Lower lobe of right lung (tissue), 2 donors: ENCODE results near the gene SP1. TPM values are rescaled to one million over a fixed set of nuclear protein-coding genes. Genes with fewer than 3 reads are reported as not detected.
"Not testable (repeated sequence)": the region's sequence is repeated elsewhere in the genome, so short reads cannot be mapped to it uniquely, and the experiment has no call there.

Source experiments
- ATAC-seq, 2 donors: fragments of 200-7000 bp; cut with Tn5 transposase; one replicate each; pipeline ENCODE4 v1.9.1; 2020 to 2022; ENCODE audit warnings: mild to moderate bottlenecking in 2 of 2, moderate library complexity in 2 of 2
- DNase-seq: peaks from one replicate; pipeline ENCODE4 v3.0.0-alpha.2; 2020
- H3K27ac ChIP-seq: fragments of 200-600 bp; one replicate; pipeline ENCODE4 v1.8.0; 2022
- H3K27me3 ChIP-seq: fragments of 200-600 bp; one replicate; pipeline ENCODE4 v1.8.0; 2022; ENCODE audit warnings: low read depth
- H3K36me3 ChIP-seq: fragments of 200-600 bp; one replicate; pipeline ENCODE4 v1.8.0; 2022; ENCODE audit warnings: mild to moderate bottlenecking
- H3K4me1 ChIP-seq: fragments of 200-600 bp; one replicate; pipeline ENCODE4 v1.8.0; 2022
- H3K4me3 ChIP-seq: fragments of 200-600 bp; one replicate; pipeline ENCODE4 v1.8.0; 2022; ENCODE audit warnings: mild to moderate bottlenecking
- H3K9me3 ChIP-seq: fragments of 200-600 bp; one replicate; pipeline ENCODE4 v1.8.0; 2022
- intact Hi-C: fragments of 100-400 bp; cut with DNase I; formaldehyde crosslinking; loops from one replicate; pipeline ENCODE4 v1.11.0; 2022
- total RNA-seq: library from RNA; stranded (reverse); fragmentation: NEBNext Ultra II Directional; extraction: Animal tissue kit (Norgen Biotek cat#: 25700); gene quantifications from one replicate; pipeline ENCODE4 v1.2.1, GENCODE V29; 2021
- TF ChIP-seq, protein P1 (sequence below): fragments of 200-600 bp; IDR thresholded peaks from one replicate; pipeline ENCODE4 v1.8.0; 2022; ENCODE audit warnings: antibody characterized with exemption, mild to moderate bottlenecking
- donor health status: DM: no; HTN: yes; CAD: no; lungs with severe emphysema.

Gene SP1
- total RNA-seq, 1 donor from 2014 or later, result 91.1 TPM

DNA sequence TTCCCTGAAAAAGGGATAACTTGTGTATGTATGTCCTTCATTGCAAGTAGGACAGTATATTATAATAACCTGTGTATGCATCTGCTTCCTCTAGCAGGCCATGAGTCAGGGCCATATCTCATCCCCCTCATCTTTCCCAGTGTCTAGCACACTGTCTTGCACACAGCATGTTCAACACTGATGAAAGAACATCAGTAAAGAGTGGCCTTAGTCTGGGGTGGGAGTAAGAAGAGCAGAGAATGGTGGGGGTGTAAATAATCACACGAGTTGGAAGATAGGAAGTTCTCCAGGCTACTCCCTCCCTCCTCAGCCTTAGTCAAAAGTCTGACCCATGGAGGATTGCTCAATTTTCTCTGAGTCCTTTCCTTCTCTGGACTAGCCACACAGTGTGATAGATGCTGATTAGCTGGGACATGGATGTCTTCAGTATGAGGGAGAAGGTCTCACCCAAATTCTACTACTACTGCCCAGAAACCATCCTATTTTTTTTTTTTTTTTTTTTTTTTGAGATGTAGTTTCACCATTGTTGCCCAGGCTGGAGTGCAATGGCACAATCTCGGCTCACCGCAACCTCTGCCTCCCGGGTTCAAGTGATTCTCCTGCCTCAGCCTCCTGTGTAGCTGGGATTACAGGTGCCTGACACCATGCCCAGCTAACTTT, 14.6 kb upstream of the SP1 start:
- Histone ChIP-seq H3K36me3 (no peaks in the 10 kb centered on the region), H3K27ac (peak overlapping the region; percentile 76), H3K4me3 (no peak overlapping the region), H3K4me1 (peaks cover 40% of the 10 kb centered on the region), H3K9me3 (no peaks in the 10 kb centered on the region), H3K27me3 (no peaks in the 10 kb centered on the region)
- no peak for DNase-seq
- intact Hi-C loops, result no loop called here
- TF ChIP-seq, protein P1, sequence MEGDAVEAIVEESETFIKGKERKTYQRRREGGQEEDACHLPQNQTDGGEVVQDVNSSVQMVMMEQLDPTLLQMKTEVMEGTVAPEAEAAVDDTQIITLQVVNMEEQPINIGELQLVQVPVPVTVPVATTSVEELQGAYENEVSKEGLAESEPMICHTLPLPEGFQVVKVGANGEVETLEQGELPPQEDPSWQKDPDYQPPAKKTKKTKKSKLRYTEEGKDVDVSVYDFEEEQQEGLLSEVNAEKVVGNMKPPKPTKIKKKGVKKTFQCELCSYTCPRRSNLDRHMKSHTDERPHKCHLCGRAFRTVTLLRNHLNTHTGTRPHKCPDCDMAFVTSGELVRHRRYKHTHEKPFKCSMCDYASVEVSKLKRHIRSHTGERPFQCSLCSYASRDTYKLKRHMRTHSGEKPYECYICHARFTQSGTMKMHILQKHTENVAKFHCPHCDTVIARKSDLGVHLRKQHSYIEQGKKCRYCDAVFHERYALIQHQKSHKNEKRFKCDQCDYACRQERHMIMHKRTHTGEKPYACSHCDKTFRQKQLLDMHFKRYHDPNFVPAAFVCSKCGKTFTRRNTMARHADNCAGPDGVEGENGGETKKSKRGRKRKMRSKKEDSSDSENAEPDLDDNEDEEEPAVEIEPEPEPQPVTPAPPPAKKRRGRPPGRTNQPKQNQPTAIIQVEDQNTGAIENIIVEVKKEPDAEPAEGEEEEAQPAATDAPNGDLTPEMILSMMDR, result no peak
- peak; percentile 68 to 80 for ATAC-seq

DNA sequence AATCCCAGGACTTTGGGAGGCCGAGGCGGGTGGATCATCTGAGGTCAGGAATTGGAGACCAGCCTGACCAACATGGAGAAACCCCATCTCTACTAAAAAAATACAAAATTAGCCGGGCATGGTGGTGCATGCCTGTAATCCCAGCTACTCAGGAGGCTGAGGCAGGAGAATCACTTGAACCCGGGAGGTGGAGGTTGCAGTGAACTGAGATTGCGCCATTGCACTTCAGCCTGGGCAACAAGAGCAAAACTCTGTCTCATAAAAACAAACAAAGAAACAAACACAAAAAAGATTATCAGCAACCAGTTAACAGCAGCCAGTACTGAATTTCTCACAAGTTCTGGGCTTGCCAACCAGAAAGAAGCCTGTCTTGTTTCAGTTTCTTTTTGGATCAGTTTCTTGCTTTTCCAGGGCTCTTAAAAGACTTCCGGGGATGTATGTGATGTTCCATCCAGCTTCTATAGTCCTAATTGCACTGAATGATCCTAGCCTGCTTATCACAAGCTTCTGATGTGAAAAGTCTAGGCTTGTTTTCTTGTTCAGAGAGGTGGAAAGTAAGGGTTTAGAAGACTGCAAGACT, 6.3 kb upstream of the SP1 start:
- peak overlapping the region; percentile 69 for H3K27ac ChIP-seq
- H3K9me3 ChIP-seq, H3K27me3 ChIP-seq, ATAC-seq, H3K36me3 ChIP-seq, H3K4me3 ChIP-seq, intact Hi-C loops: not testable (repeated sequence)
- peak; percentile 22 for DNase-seq
- H3K4me1 ChIP-seq, result peaks cover 45% of the 10 kb centered on the region

DNA sequence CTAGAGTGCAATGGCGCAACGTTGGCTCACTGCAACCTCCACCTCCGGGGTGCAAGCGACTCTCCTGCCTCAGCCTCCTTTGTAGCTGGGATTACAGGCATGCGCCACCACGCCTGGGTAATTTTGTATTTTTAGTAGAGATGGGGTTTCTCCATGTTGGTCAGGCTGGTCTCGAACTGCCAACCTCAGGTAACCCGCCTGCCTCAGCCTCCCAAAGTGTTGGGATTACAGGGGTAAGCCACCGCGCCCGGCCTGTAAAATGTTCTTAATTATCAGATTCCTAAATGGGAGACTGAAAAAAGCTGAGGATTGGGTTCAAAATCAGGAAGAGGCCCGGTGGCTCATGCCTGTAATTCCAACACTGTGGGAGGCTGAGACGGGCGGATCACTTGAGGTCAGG, 5.7 kb upstream of the SP1 start:
- H3K27me3 ChIP-seq, H3K4me3 ChIP-seq, intact Hi-C loops, ATAC-seq, H3K9me3 ChIP-seq, H3K36me3 ChIP-seq: not testable (repeated sequence)
- DNase-seq, result peak; percentile 24
- peak overlapping the region; percentile 69 for H3K27ac ChIP-seq
- H3K4me1 ChIP-seq, result peaks cover 46% of the 10 kb centered on the region

DNA sequence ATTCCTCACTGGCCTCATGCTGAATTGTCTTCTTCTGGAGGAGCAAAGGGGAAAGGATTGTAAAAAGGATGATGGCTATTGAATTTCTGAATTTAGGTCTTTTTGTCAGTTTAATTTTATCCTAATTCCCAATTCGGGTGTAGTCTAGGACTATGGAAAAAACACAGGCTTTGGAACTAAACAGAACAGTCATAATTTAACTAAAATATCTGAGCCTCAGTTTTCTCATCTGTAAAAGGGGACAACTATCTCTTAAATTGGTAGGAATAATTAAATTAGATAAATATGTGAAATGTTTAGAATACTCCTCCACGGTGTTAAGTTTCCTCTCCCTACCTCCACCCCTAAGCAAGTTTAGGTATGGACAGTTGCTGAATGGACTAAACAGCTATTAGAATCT, 3.2 kb upstream of the SP1 start:
- Histone ChIP-seq H3K36me3 (peaks cover 7% of the 10 kb centered on the region), H3K4me3 (no peak overlapping the region), H3K9me3 (no peaks in the 10 kb centered on the region), H3K4me1 (peaks cover 38% of the 10 kb centered on the region), H3K27ac (no peak overlapping the region), H3K27me3 (no peaks in the 10 kb centered on the region)
- ATAC-seq, result no peak
- TF ChIP-seq, protein P1, result no peak
- intact Hi-C loops, result no loop called here
- no peak for DNase-seq

DNA sequence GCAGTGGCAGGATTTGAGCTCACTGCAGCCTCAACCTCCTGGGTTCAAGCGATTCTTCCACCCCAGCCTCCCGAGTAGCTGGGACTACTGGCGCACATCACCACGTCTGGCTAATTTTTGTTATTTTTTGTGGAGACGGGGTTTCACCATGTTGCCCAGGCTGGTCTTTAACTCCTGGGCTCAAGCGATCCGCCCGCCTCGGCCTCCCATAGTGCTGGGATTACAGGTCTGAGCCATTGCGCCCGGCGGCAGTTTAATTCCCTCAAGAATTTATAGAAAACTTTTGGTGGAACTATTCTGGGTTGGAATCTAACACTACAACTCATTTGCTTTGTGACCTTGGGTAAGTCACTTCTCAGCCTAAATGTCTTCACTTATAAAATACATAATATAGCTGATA, 1.8 kb upstream of the SP1 start:
- peak; percentile 38 for DNase-seq
- H3K27ac ChIP-seq, result peak overlapping the region; percentile 96
- TF ChIP-seq, protein P1, result no peak
- intact Hi-C loops, result no loop called here
- no peaks in the 10 kb centered on the region for H3K9me3 ChIP-seq
- peaks cover 41% of the 10 kb centered on the region for H3K4me1 ChIP-seq
- no peak overlapping the region for H3K4me3 ChIP-seq
- H3K27me3 ChIP-seq, result no peaks in the 10 kb centered on the region
- ATAC-seq, result no peak
- peaks cover 22% of the 10 kb centered on the region for H3K36me3 ChIP-seq

DNA sequence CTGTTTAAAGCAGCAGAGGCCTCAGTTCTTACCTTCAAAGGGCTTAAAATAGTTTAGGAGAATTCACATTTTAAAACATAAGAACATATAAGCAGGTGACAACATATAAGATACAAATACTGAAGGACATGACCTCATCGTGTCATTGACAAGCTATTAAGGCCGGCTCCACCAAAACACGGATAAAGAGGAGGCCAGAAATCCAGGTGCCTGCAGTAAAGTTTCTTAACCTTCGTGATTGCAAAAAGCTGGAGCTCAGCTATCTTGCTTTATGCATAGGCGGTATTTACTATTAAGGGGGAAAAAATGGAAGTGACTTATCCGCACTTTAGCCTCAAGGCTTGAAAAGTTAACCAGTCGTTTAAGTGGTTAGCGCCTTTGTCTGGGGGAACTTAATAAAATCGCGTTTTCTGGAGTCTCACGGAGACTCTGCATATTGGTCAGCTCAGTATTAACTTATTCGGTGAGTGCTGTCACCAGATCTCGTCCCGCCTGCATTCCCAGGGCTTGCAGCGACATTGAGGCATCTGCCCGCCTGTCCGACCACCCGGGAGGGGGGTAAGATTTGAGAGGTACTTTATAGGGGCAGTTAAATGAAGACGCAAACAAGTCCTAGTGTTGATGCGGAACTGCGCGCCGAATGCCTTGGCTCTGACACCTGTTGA, 1.1 kb upstream of the SP1 start:
- DNase-seq (peak; percentile 6), ATAC-seq (no peak)
- H3K9me3 ChIP-seq, result no peaks in the 10 kb centered on the region
- H3K4me3 ChIP-seq, result peak overlapping the region; percentile 65
- intact Hi-C loops, result no loop called here
- H3K4me1 ChIP-seq, result peaks cover 41% of the 10 kb centered on the region
- peaks cover 28% of the 10 kb centered on the region for H3K36me3 ChIP-seq
- TF ChIP-seq, protein P1, result no peak
- peak overlapping the region; percentile 96 for H3K27ac ChIP-seq
- no peaks in the 10 kb centered on the region for H3K27me3 ChIP-seq
